Measurements from ENCODE around the gene INCENP. TPM values are rescaled to one million over a fixed set of nuclear protein-coding genes. Genes with fewer than 3 reads are reported as not detected.
A peak's percentile ranks its signal among the peaks of the same experiment; 100 is the strongest.

Gene INCENP
- total RNA-seq, 2 experiments from 2014 or later = 142 to 153 TPM

GRCh38 chr11:62149986-62150886 lies 26.4 kb downstream of the INCENP start:
- H3K9me3 Mint-ChIP-seq = no peaks in the 10 kb centered on the region
- H3K27me3 Mint-ChIP-seq = no peaks in the 10 kb centered on the region
- DNase-seq (no peak), ATAC-seq (ENCODE audit: low read depth) (no peak)
- no peaks in the 10 kb centered on the region for H3K4me1 Mint-ChIP-seq
- no peak overlapping the region for H3K4me3 Mint-ChIP-seq
- H3K36me3 Mint-ChIP-seq = peaks cover 45% of the 10 kb centered on the region
- POLR2A ChIA-PET = interaction anchor here (0.6 to 1.0 kb wide), 2 partner anchors 26 to 73 kb away, joined by 3 to 4 read pairs; partner anchors contain the start of gene INCENP
- no peak overlapping the region for H3K27ac Mint-ChIP-seq

GRCh38 chr11:62150887-62151736 lies 27.3 kb downstream of the INCENP start:
- POLR2A ChIA-PET = interaction anchor here (0.6 to 1.0 kb wide), 2 partner anchors 27 to 73 kb away, joined by 3 to 4 read pairs; partner anchors contain the start of gene INCENP
- DNase-seq = no peak
- peaks cover 44% of the 10 kb centered on the region for H3K36me3 Mint-ChIP-seq

GRCh38 chr11:62151737-62152102 lies 27.9 kb downstream of the INCENP start:
- ATAC-seq (ENCODE audit: low read depth) (no peak), DNase-seq (no peak)
- H3K4me3 Mint-ChIP-seq = no peak overlapping the region
- no peak overlapping the region for H3K27ac Mint-ChIP-seq
- POLR2A ChIA-PET = no interaction called here
- H3K4me1 Mint-ChIP-seq = no peaks in the 10 kb centered on the region
- H3K27me3 Mint-ChIP-seq = no peaks in the 10 kb centered on the region
- peaks cover 39% of the 10 kb centered on the region for H3K36me3 Mint-ChIP-seq
- no peaks in the 10 kb centered on the region for H3K9me3 Mint-ChIP-seq

More at GRCh38 chr11:62150887-62151736, 27.3 kb downstream of the INCENP start:
- H3K4me1 Mint-ChIP-seq = no peaks in the 10 kb centered on the region
- no peak overlapping the region for H3K4me3 Mint-ChIP-seq
- H3K27me3 Mint-ChIP-seq = no peaks in the 10 kb centered on the region
- no peak for ATAC-seq (ENCODE audit: low read depth)
- no peak overlapping the region for H3K27ac Mint-ChIP-seq
- H3K9me3 Mint-ChIP-seq = no peaks in the 10 kb centered on the region

- Mint-ChIP-seq H3K9me3 (no peaks in the 10 kb centered on the region), H3K27me3 (no peaks in the 10 kb centered on the region), H3K4me1 (no peaks in the 10 kb centered on the region), H3K4me3 (no peak overlapping the region), H3K36me3 (peaks cover 35% of the 10 kb centered on the region), H3K27ac (no peak overlapping the region)
- DNase-seq (no peak), ATAC-seq (ENCODE audit: low read depth) (no peak)
- POLR2A ChIA-PET = no interaction called here
Measured at GRCh38 chr11:62152245-62153086, 28.7 kb downstream of the INCENP start.

GRCh38 chr11:62153087-62153395 lies 29.2 kb downstream of the INCENP start:
- Mint-ChIP-seq H3K9me3 (no peaks in the 10 kb centered on the region), H3K4me1 (no peaks in the 10 kb centered on the region), H3K27me3 (no peaks in the 10 kb centered on the region), H3K4me3 (no peak overlapping the region), H3K27ac (no peak overlapping the region), H3K36me3 (peaks cover 32% of the 10 kb centered on the region)
- ATAC-seq (ENCODE audit: low read depth) (no peak), DNase-seq (no peak)
- POLR2A ChIA-PET = interaction anchor here (0.6 kb wide), 1 partner anchor 575 kb away, joined by 3 read pairs; the partner anchor contains the start of gene TTC9C

- Mint-ChIP-seq H3K9me3 (no peaks in the 10 kb centered on the region), H3K27me3 (peaks cover under 1% of the 10 kb centered on the region), H3K4me3 (no peak overlapping the region), H3K4me1 (no peaks in the 10 kb centered on the region), H3K36me3 (peaks cover 31% of the 10 kb centered on the region), H3K27ac (no peak overlapping the region)
- no peak for DNase-seq
- POLR2A ChIA-PET = interaction anchor here (0.6 kb wide), 1 partner anchor 575 kb away, joined by 3 read pairs; the partner anchor contains the start of gene TTC9C
- no peak for ATAC-seq (ENCODE audit: low read depth)
Measured at GRCh38 chr11:62153617-62154016, 29.8 kb downstream of the INCENP start.

GRCh38 chr11:62157603-62158002 lies 33.8 kb downstream of the INCENP start:
- DNase-seq (no peak), ATAC-seq (ENCODE audit: low read depth) (no peak)
- POLR2A ChIA-PET = no interaction called here
- Mint-ChIP-seq H3K27me3 (peaks cover 31% of the 10 kb centered on the region), H3K4me1 (no peaks in the 10 kb centered on the region), H3K36me3 (peaks cover 9% of the 10 kb centered on the region), H3K4me3 (no peak overlapping the region), H3K27ac (no peak overlapping the region), H3K9me3 (peaks cover 1% of the 10 kb centered on the region)

GRCh38 chr11:62166371-62166770 lies 42.6 kb downstream of the INCENP start:
- no peak overlapping the region for H3K27ac Mint-ChIP-seq
- no peaks in the 10 kb centered on the region for H3K9me3 Mint-ChIP-seq
- ATAC-seq (ENCODE audit: low read depth) (no peak), DNase-seq (no peak)
- peaks cover 20% of the 10 kb centered on the region for H3K27me3 Mint-ChIP-seq
- H3K36me3 Mint-ChIP-seq = no peaks in the 10 kb centered on the region
- POLR2A ChIA-PET = no interaction called here
- H3K4me3 Mint-ChIP-seq = no peak overlapping the region
- H3K4me1 Mint-ChIP-seq = peaks cover 3% of the 10 kb centered on the region

GRCh38 chr11:62169448-62169847 lies 45.6 kb downstream of the INCENP start:
- POLR2A ChIA-PET = no interaction called here

GRCh38 chr11:62169935-62170334 lies 46.1 kb downstream of the INCENP start:
- Mint-ChIP-seq H3K27me3 (peaks cover 22% of the 10 kb centered on the region), H3K36me3 (no peaks in the 10 kb centered on the region), H3K27ac (no peak overlapping the region), H3K4me1 (peaks cover 5% of the 10 kb centered on the region), H3K4me3 (no peak overlapping the region), H3K9me3 (no peaks in the 10 kb centered on the region)
- POLR2A ChIA-PET = interaction anchor here (0.6 kb wide), 1 partner anchor 1027 kb away, joined by 5 read pairs; no protein-coding TSS in a partner anchor
- DNase-seq (no peak), ATAC-seq (ENCODE audit: low read depth) (no peak)

More at GRCh38 chr11:62169448-62169847, 45.6 kb downstream of the INCENP start:
- H3K4me1 Mint-ChIP-seq = peaks cover 5% of the 10 kb centered on the region
- no peaks in the 10 kb centered on the region for H3K36me3 Mint-ChIP-seq
- H3K4me3 Mint-ChIP-seq = no peak overlapping the region
- no peak for ATAC-seq (ENCODE audit: low read depth)
- DNase-seq = no peak
- H3K9me3 Mint-ChIP-seq = no peaks in the 10 kb centered on the region
- no peak overlapping the region for H3K27ac Mint-ChIP-seq
- peaks cover 22% of the 10 kb centered on the region for H3K27me3 Mint-ChIP-seq

GRCh38 chr11:62171261-62171723 lies 47.5 kb downstream of the INCENP start:
- Mint-ChIP-seq H3K4me1 (peaks cover 5% of the 10 kb centered on the region), H3K36me3 (no peaks in the 10 kb centered on the region), H3K27ac (no peak overlapping the region), H3K9me3 (no peaks in the 10 kb centered on the region), H3K4me3 (peak overlapping the region; percentile 0), H3K27me3 (peaks cover 25% of the 10 kb centered on the region)
- DNase-seq (peak; percentile 55), ATAC-seq (ENCODE audit: low read depth) (peak; percentile 71)
- POLR2A ChIA-PET = no interaction called here

- DNase-seq (no peak), ATAC-seq (ENCODE audit: low read depth) (no peak)
- no peak overlapping the region for H3K27ac Mint-ChIP-seq
- H3K27me3 Mint-ChIP-seq = peaks cover 21% of the 10 kb centered on the region
- no peaks in the 10 kb centered on the region for H3K9me3 Mint-ChIP-seq
- H3K36me3 Mint-ChIP-seq = no peaks in the 10 kb centered on the region
- H3K4me3 Mint-ChIP-seq = no peak overlapping the region
- H3K4me1 Mint-ChIP-seq = peaks cover 5% of the 10 kb centered on the region
- POLR2A ChIA-PET = no interaction called here
Measured at GRCh38 chr11:62172294-62172693, 48.5 kb downstream of the INCENP start.

- H3K4me1 Mint-ChIP-seq = no peaks in the 10 kb centered on the region
- POLR2A ChIA-PET = no interaction called here
- H3K4me3 Mint-ChIP-seq = no peak overlapping the region
- peaks cover 23% of the 10 kb centered on the region for H3K27me3 Mint-ChIP-seq
- H3K36me3 Mint-ChIP-seq = no peaks in the 10 kb centered on the region
- no peak overlapping the region for H3K27ac Mint-ChIP-seq
- ATAC-seq (ENCODE audit: low read depth) (no peak), DNase-seq (no peak)
- no peaks in the 10 kb centered on the region for H3K9me3 Mint-ChIP-seq
Measured at GRCh38 chr11:62176766-62177165, 53.0 kb downstream of the INCENP start.

Measured in activated naive CD8-positive, alpha-beta T cell treated with anti-CD3 and anti-CD28 coated beads, Interleukin-2, amount 10 ng/mL, durations not matched to agents 7 days and 5 days (primary cell).